Nephron (organoid): ENCODE results near the gene GNRH2.

ENCODE experiments used
- H3K27ac Mint-ChIP-seq, 3 experiments: 2 replicates each; pipeline ENCODE4 v1.8.0; 2020; ENCODE audit warnings: mixed read lengths in 3 of 3, mild to moderate bottlenecking in 2 of 3, moderate library complexity in 1 of 3
- H3K27me3 Mint-ChIP-seq: 2 replicates; pipeline ENCODE4 v1.8.0; 2021; ENCODE audit warnings: low read depth, mild to moderate bottlenecking, moderate library complexity, mixed read lengths
- H3K36me3 Mint-ChIP-seq: 2 replicates; pipeline ENCODE4 v1.8.0; 2020; ENCODE audit warnings: low read depth, mixed read lengths
- H3K4me1 Mint-ChIP-seq: 2 replicates; pipeline ENCODE4 v1.8.0; 2020; ENCODE audit warnings: mixed read lengths
- H3K4me3 Mint-ChIP-seq, 3 experiments: 2 replicates each; pipeline ENCODE4 v1.8.0; 2020; ENCODE audit warnings: mild to moderate bottlenecking in 3 of 3, mixed read lengths in 3 of 3, moderate library complexity in 2 of 3
- H3K9me3 Mint-ChIP-seq: 2 replicates; pipeline ENCODE4 v1.8.0; 2020; ENCODE audit warnings: mixed read lengths
- CTCF ChIP-seq, 3 experiments: fragments of 200-600 bp; sonication (generic); IDR thresholded peaks; one replicate each; pipeline ENCODE4 v1.5.0; 2021; ENCODE audit warnings: antibody characterized with exemption in 3 of 3; ENCODE audit not compliant: unreplicated experiment in 3 of 3

GNRH2 gene

GRCh38 chr20:3090565-3090964 is 47.1 kb downstream of the GNRH2 start:
- no peaks in the 10 kb centered on the region for H3K36me3 Mint-ChIP-seq
- no peak for TF ChIP-seq CTCF (IDR thresholded peaks at IDR 0.05; ENCODE audit: unreplicated experiment in 3 of 3)
- H3K27ac Mint-ChIP-seq = no peak overlapping the region
- H3K9me3 Mint-ChIP-seq = no peaks in the 10 kb centered on the region
- H3K4me1 Mint-ChIP-seq = no peaks in the 10 kb centered on the region
- peaks cover 51% of the 10 kb centered on the region for H3K27me3 Mint-ChIP-seq
- H3K4me3 Mint-ChIP-seq = no peak overlapping the region

- Mint-ChIP-seq H3K36me3 (no peaks in the 10 kb centered on the region), H3K9me3 (no peaks in the 10 kb centered on the region), H3K27ac (peak overlapping the region in 1 of 3 experiments; percentile 21), H3K4me1 (no peaks in the 10 kb centered on the region), H3K4me3 (peak overlapping the region; percentile 54 to 79 (median 72)), H3K27me3 (peaks cover 54% of the 10 kb centered on the region)
- TF ChIP-seq CTCF (IDR thresholded peaks at IDR 0.05; ENCODE audit: unreplicated experiment in 3 of 3) = no peak
Measured at GRCh38 chr20:3092611-3093379, 49.4 kb downstream of the GNRH2 start.

GRCh38 chr20:3093861-3094361 is 50.5 kb downstream of the GNRH2 start:
- peaks cover 45% of the 10 kb centered on the region for H3K27me3 Mint-ChIP-seq
- H3K4me3 Mint-ChIP-seq = no peak overlapping the region
- H3K9me3 Mint-ChIP-seq = no peaks in the 10 kb centered on the region
- no peak overlapping the region for H3K27ac Mint-ChIP-seq
- H3K36me3 Mint-ChIP-seq = no peaks in the 10 kb centered on the region
- H3K4me1 Mint-ChIP-seq = no peaks in the 10 kb centered on the region
- TF ChIP-seq CTCF (IDR thresholded peaks at IDR 0.05; ENCODE audit: unreplicated experiment in 3 of 3) = no peak

GRCh38 chr20:3094848-3095629 is 51.6 kb downstream of the GNRH2 start:
- peak overlapping the region in 1 of 3 experiments; percentile 9 for H3K4me3 Mint-ChIP-seq
- TF ChIP-seq CTCF (IDR thresholded peaks at IDR 0.05; ENCODE audit: unreplicated experiment in 3 of 3) = no peak
- no peak overlapping the region for H3K27ac Mint-ChIP-seq
- no peaks in the 10 kb centered on the region for H3K9me3 Mint-ChIP-seq
- peaks cover 39% of the 10 kb centered on the region for H3K27me3 Mint-ChIP-seq
- H3K4me1 Mint-ChIP-seq = no peaks in the 10 kb centered on the region
- H3K36me3 Mint-ChIP-seq = no peaks in the 10 kb centered on the region
